Neuronal stem cell (in vitro differentiated cells): ENCODE measurements around the gene NPAS4.

Experiments
- DNase-seq: peaks from one replicate; pipeline ENCODE4 v3.0.0-alpha.2; 2013; ENCODE audit warnings: low spot score
- H2AFZ ChIP-seq: one replicate; pipeline ENCODE4 v1.6.1; 2013; ENCODE audit warnings: mild to moderate bottlenecking, low read length, inconsistent platforms
- H2AK5ac ChIP-seq: 2 replicates; pipeline ENCODE4 v1.6.1; 2013; ENCODE audit warnings: low read depth, mild to moderate bottlenecking, inconsistent platforms, low read length, moderate library complexity, mixed read lengths
- H2BK120ac ChIP-seq: 2 replicates; pipeline ENCODE4 v1.6.1; 2013; ENCODE audit warnings: low read depth, mild to moderate bottlenecking, inconsistent platforms, low read length, moderate library complexity, mixed read lengths
- H2BK12ac ChIP-seq: one replicate; pipeline ENCODE4 v1.6.1; 2013; ENCODE audit warnings: low read length, inconsistent platforms
- H2BK15ac ChIP-seq: 2 replicates; pipeline ENCODE4 v1.6.1; 2013; ENCODE audit warnings: mild to moderate bottlenecking, low read length, inconsistent platforms, mixed read lengths
- H2BK5ac ChIP-seq: one replicate; pipeline ENCODE4 v1.6.1; 2013; ENCODE audit warnings: inconsistent platforms, mild to moderate bottlenecking, low read length, moderate library complexity
- H3K14ac ChIP-seq: one replicate; pipeline ENCODE4 v1.6.1; 2013; ENCODE audit warnings: low read length, inconsistent platforms
- H3K18ac ChIP-seq: 2 replicates; pipeline ENCODE4 v1.6.1; 2013; ENCODE audit warnings: low read length, inconsistent platforms
- H3K23ac ChIP-seq: 2 replicates; pipeline ENCODE4 v1.6.1; 2013; ENCODE audit warnings: low read depth, mild to moderate bottlenecking, mixed read lengths, low read length, inconsistent platforms; ENCODE audit not compliant: poor library complexity
- H3K27ac ChIP-seq: replicated peaks from 3 replicates; pipeline ENCODE4 v1.5.1; 2013; ENCODE audit warnings: low read length, inconsistent platforms
- H3K27me3 ChIP-seq, 3 experiments: 2 replicates each; pipeline ENCODE4 v1.6.1; 2013; ENCODE audit warnings: low read length in 3 of 3, mild to moderate bottlenecking in 2 of 3, inconsistent platforms in 1 of 3, low read depth in 1 of 3, mixed read lengths in 1 of 3, moderate library complexity in 1 of 3; ENCODE audit not compliant: control insufficient read depth in 3 of 3, insufficient read depth in 3 of 3
- H3K36me3 ChIP-seq, 2 donors: replicated peaks in 1 of 2; 2 replicates each; pipeline ENCODE4 v1.6.1; 2013; ENCODE audit warnings: low read length in 2 of 2; ENCODE audit not compliant: control insufficient read depth in 2 of 2, insufficient read depth in 2 of 2
- H3K4ac ChIP-seq: 2 replicates; pipeline ENCODE4 v1.6.1; 2013; ENCODE audit warnings: inconsistent platforms, mild to moderate bottlenecking, low read length, moderate library complexity
- H3K4me1 ChIP-seq, 2 donors: 1 replicate in 1 of 2; 2 replicates in 1 of 2; pipeline ENCODE4 v1.6.1; 2013; ENCODE audit warnings: low read length in 2 of 2, low read depth in 1 of 2; ENCODE audit not compliant: control insufficient read depth in 2 of 2, insufficient read depth in 1 of 2
- H3K4me2 ChIP-seq: one replicate; pipeline ENCODE4 v1.6.1; 2013; ENCODE audit warnings: mild to moderate bottlenecking, low read length, inconsistent platforms; ENCODE audit not compliant: insufficient read depth, poor library complexity, severe bottlenecking
- H3K4me3 ChIP-seq, 2 donors: 2 replicates each; pipeline ENCODE4 v1.5.1; 2013; ENCODE audit warnings: low read length in 2 of 2, mild to moderate bottlenecking in 2 of 2, inconsistent platforms in 1 of 2, moderate library complexity in 1 of 2
- H3K79me1 ChIP-seq: one replicate; pipeline ENCODE4 v1.6.1; 2013; ENCODE audit warnings: low read depth, mild to moderate bottlenecking, inconsistent platforms, low read length, moderate library complexity
- H3K9ac ChIP-seq: one replicate; pipeline ENCODE4 v1.6.1; 2013; ENCODE audit warnings: mild to moderate bottlenecking, low read depth, low read length, inconsistent platforms; ENCODE audit not compliant: poor library complexity
- H3K9me3 ChIP-seq, 2 donors: replicated peaks in 1 of 2; 2 replicates each; pipeline versions ENCODE3 to v1.6.1; 2013; ENCODE audit warnings: low read length in 2 of 2, mild to moderate bottlenecking in 2 of 2, inconsistent platforms in 1 of 2, low read depth in 1 of 2, mixed read lengths in 1 of 2, moderate library complexity in 1 of 2; ENCODE audit not compliant: control insufficient read depth in 2 of 2, insufficient read depth in 1 of 2
- H4K8ac ChIP-seq: one replicate; pipeline ENCODE4 v1.6.1; 2013; ENCODE audit warnings: low read depth, mild to moderate bottlenecking, inconsistent platforms, low read length, moderate library complexity
- H4K91ac ChIP-seq: one replicate; pipeline ENCODE4 v1.6.1; 2013; ENCODE audit warnings: low read length, low read depth, mild to moderate bottlenecking, inconsistent platforms; ENCODE audit not compliant: poor library complexity
- WGBS, 2 donors: extraction: QIAGEN DNeasy Blood & Tissue Kit; methylation state at CpG; one replicate each; pipeline ENCODE4 v1.1.7; 2013; ENCODE audit warnings: missing lambda C conversion rate in 2 of 2, mixed read lengths in 1 of 2; ENCODE audit not compliant: insufficient read length in 2 of 2, insufficient replicate concordance in 1 of 2; ENCODE audit errors: extremely low coverage in 2 of 2; 5-methylcytosine and 5-hydroxymethylcytosine counted together

NPAS4 gene

GRCh38 chr11:66417000-66417399, 3.8 kb upstream of the NPAS4 start:
- Histone ChIP-seq H4K8ac (no peak overlapping the region), H3K27ac (no peak overlapping the region), H2BK120ac (no peak overlapping the region), H2AK5ac (no peak overlapping the region), H3K27me3 (peaks cover 12 to 26% (median 13%) of the 10 kb centered on the region in 3 experiments), H2BK15ac (no peak overlapping the region), H3K9me3 (no peaks in the 10 kb centered on the region), H3K18ac (no peak overlapping the region), H3K4me2 (no peak overlapping the region), H3K23ac (no peak overlapping the region), H3K4ac (no peak overlapping the region), H3K14ac (no peak overlapping the region), H3K79me1 (no peaks in the 10 kb centered on the region), H3K9ac (no peak overlapping the region), H3K4me1 (peaks cover 5 to 33% of the 10 kb centered on the region in 2 donors), H2BK5ac (no peak overlapping the region), H3K36me3 (no peaks in the 10 kb centered on the region), H2BK12ac (no peak overlapping the region), H4K91ac (no peak overlapping the region), H3K4me3 (no peak overlapping the region), H2AFZ (no peak overlapping the region)
- no CpG with 5 or more reads among the region's 11 CpGs for WGBS, 2 donors
- no peak for DNase-seq

- WGBS, 2 donors = no CpG with 5 or more reads among the region's 16 CpGs
- peaks cover 12 to 26% (median 13%) of the 10 kb centered on the region in 3 experiments for H3K27me3 ChIP-seq
- no peak overlapping the region for H3K4me3 ChIP-seq
These were observed 2.5 kb upstream of the NPAS4 start for GRCh38 chr11:66418168-66418985.

GRCh38 chr11:66418986-66419308, 1.9 kb upstream of the NPAS4 start:
- Histone ChIP-seq H3K27me3 (peaks cover 12 to 26% (median 13%) of the 10 kb centered on the region in 3 experiments), H2BK15ac (no peak overlapping the region), H2AFZ (no peak overlapping the region), H2AK5ac (no peak overlapping the region), H3K9me3 (no peaks in the 10 kb centered on the region), H3K18ac (no peak overlapping the region), H3K23ac (no peak overlapping the region), H3K9ac (no peak overlapping the region), H2BK5ac (no peak overlapping the region), H4K8ac (no peak overlapping the region), H3K4me2 (no peak overlapping the region), H2BK120ac (no peak overlapping the region), H3K79me1 (no peaks in the 10 kb centered on the region), H3K14ac (no peak overlapping the region), H3K4me1 (peaks cover 5 to 27% of the 10 kb centered on the region in 2 donors), H3K4me3 (no peak overlapping the region), H4K91ac (no peak overlapping the region), H3K27ac (no peak overlapping the region), H3K36me3 (peaks cover 8 to 18% of the 10 kb centered on the region in 2 donors), H3K4ac (no peak overlapping the region), H2BK12ac (no peak overlapping the region)
- no CpG with 5 or more reads among the region's 3 CpGs for WGBS, 2 donors
- DNase-seq = no peak

More at GRCh38 chr11:66418168-66418985, 2.5 kb upstream of the NPAS4 start:
- no peak overlapping the region for H3K14ac ChIP-seq
- H3K36me3 ChIP-seq = peaks cover 5 to 12% of the 10 kb centered on the region in 2 donors
- peak; percentile 91 for DNase-seq
- no peak overlapping the region for H3K27ac ChIP-seq
- no peak overlapping the region for H2AK5ac ChIP-seq
- H2AFZ ChIP-seq = no peak overlapping the region
- H2BK120ac ChIP-seq = no peak overlapping the region
- H3K23ac ChIP-seq = no peak overlapping the region
- no peak overlapping the region for H4K8ac ChIP-seq
- H3K79me1 ChIP-seq = no peaks in the 10 kb centered on the region
- H3K18ac ChIP-seq = no peak overlapping the region
- H3K4me2 ChIP-seq = no peak overlapping the region
- H3K9me3 ChIP-seq = no peaks in the 10 kb centered on the region
- no peak overlapping the region for H2BK5ac ChIP-seq
- no peak overlapping the region for H2BK12ac ChIP-seq
- H3K4me1 ChIP-seq = peaks cover 5 to 33% of the 10 kb centered on the region in 2 donors
- no peak overlapping the region for H2BK15ac ChIP-seq
- no peak overlapping the region for H4K91ac ChIP-seq
- no peak overlapping the region for H3K9ac ChIP-seq
- no peak overlapping the region for H3K4ac ChIP-seq

- no peak overlapping the region for H3K23ac ChIP-seq
- no peak overlapping the region for H3K18ac ChIP-seq
- H3K27me3 ChIP-seq = peaks cover 12 to 26% (median 13%) of the 10 kb centered on the region in 3 experiments
- peak overlapping the region; percentile 36 for H3K4me2 ChIP-seq
- no peak for DNase-seq
- H2BK120ac ChIP-seq = no peak overlapping the region
- no peak overlapping the region for H3K14ac ChIP-seq
- H2BK15ac ChIP-seq = no peak overlapping the region
- H3K4me3 ChIP-seq = no peak overlapping the region
- WGBS, 2 donors = no CpG with 5 or more reads among the region's 30 CpGs
- H3K27ac ChIP-seq = no peak overlapping the region
- no peak overlapping the region for H2BK5ac ChIP-seq
- H2BK12ac ChIP-seq = no peak overlapping the region
- peaks cover 15 to 23% of the 10 kb centered on the region in 2 donors for H3K36me3 ChIP-seq
- H4K91ac ChIP-seq = no peak overlapping the region
- H3K4ac ChIP-seq = no peak overlapping the region
- no peak overlapping the region for H3K9ac ChIP-seq
- H2AFZ ChIP-seq = no peak overlapping the region
- no peak overlapping the region for H2AK5ac ChIP-seq
- H3K4me1 ChIP-seq = peaks cover 5 to 25% of the 10 kb centered on the region in 2 donors
- H3K9me3 ChIP-seq = no peaks in the 10 kb centered on the region
- no peak overlapping the region for H4K8ac ChIP-seq
- H3K79me1 ChIP-seq = no peaks in the 10 kb centered on the region
These were observed 1.0 kb upstream of the NPAS4 start for GRCh38 chr11:66419825-66420224.
